GM18507 (cell line): ENCODE measurements around the gene RNLS.

Source experiments
- DNase-seq: peaks from one replicate; pipeline ENCODE4 v3.0.0; 2011; ENCODE audit warnings: low read depth; ENCODE audit not compliant: insufficient read length; ENCODE audit errors: extremely low spot score
- FAIRE-seq: peaks from 2 replicates; lab custom pipeline; 2011; peaks lifted over from hg19 to GRCh38; lab: Jason Lieb, UNC

Gene RNLS

DNA sequence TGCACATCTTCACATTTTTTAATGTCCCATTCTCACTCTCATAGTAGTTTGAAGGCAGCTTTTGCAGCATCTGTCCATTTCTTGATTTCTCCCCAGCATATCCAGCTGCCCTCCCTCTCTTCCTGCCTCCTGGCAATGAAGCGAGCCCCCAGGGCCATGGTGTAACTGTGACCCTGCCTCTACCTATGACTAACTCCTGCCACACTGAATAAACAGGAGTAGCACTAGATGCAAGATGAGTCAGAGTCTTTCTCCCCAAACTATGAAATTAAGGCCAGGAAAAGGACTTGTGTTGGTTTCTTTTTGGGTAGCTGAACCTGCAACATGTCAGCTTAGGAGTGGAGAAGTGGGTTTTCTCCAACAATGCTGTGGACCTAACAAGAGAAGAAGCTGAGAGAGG is 329.0 kb downstream of the RNLS start:
- FAIRE-seq: peak; percentile 69
- DNase-seq: no peak

DNA sequence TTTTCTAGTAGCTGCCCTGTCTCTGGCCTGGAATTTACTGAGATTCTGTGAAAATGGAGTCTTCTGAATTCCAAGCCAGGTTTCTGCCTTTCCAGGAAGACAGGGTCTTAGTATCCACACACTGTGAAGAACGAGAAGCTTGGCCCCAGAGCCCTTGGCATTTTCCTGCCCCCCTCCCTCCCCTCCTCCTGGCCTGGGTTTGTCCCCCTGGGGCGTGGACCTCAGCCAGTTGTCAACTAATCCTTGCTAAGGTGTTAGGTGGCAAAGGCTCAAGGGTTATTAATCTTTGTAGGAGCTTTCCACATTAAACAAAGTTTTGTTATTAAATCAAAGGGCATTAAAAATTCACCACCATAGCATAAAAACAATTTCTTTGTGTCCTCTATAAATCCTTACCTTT is 329.5 kb downstream of the RNLS start:
- no peak for FAIRE-seq

DNA sequence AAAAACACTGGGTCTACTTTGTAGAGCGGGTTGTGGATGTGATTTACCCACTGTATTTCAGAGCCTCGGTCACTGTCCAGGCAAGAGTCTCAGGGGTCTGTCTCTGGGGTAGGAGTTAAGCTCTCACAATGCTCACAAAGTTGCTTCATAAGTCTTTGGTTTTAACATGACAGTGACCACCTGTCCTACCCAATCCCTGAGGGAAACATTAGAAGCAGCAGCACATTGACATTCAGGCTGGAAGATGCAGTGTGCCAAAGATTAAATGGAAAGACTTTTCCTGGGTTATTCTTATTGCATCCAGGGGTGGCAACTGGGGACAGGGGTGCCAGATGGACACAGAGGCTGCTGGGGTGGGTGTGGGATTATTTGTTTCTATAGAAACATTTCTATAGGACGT is 330.0 kb downstream of the RNLS start:
- DNase-seq (no peak), FAIRE-seq (no peak)

More for the DNA sequence above, 329.5 kb downstream of the RNLS start:
- DNase-seq: no peak

DNA sequence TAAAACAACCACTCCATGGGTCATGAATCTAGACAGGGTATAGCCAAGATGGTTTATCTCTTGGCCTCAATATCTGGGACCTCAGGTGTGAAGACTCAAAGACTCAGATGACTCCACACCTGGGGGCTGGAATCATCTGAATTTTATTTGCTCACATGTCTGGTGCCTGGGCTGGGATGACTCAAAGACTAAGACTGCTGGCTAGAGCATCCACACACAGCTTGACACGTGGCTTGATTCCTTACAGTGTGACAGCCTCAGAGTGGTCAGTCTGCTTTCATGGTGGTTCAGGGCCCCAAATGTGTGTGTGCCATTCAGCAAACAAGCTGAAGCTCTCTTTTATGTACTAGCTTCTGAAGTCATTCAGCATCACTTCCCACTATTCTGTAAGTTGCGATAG is 333.7 kb downstream of the RNLS start:
- FAIRE-seq (no peak), DNase-seq (no peak)

DNA sequence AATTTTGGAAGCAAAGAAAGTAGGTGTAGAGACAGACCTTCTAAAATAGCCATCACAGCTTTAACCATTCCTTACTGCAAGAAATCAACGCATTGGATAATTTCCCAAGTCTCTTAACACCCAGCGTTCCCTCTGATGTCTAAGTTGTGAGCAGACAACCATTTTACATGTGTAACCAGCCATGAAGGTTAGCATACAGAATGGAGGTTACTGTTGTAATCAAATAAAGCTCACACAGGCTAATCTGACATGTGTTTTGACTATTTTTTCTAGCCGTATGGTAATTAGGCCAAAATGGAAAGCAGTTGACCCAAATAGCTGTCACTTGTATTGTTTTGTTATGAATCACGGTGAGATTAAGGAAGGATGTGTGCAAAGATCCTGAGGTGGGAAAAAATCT is 336.4 kb downstream of the RNLS start:
- DNase-seq (no peak), FAIRE-seq (no peak)

DNA sequence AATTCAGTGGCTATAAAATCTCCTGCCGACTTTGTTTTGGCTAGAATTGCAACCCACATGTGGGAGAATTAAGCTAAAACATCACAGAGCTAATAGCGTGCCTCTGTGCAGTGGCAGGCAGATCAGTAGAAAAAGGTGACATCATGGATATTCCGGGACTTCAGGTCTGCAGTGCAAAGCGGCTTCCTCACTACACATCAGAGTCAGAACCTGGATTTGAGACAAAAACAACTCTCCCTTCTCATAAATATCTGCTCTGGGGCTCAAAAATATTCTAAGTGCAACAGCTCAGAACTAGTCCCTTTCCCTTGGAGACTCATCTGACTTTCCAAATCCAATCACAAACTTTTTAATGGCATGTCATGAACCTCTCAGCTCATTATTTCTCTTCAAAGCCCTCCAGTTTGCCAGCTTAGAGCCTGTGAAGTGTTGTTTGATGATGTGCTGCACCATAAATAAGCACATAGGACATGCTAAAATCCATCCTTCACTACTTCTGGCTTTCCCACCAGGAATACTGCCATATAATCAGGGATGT is 337.1 kb downstream of the RNLS start:
- no peak for DNase-seq
- no peak for FAIRE-seq

DNA sequence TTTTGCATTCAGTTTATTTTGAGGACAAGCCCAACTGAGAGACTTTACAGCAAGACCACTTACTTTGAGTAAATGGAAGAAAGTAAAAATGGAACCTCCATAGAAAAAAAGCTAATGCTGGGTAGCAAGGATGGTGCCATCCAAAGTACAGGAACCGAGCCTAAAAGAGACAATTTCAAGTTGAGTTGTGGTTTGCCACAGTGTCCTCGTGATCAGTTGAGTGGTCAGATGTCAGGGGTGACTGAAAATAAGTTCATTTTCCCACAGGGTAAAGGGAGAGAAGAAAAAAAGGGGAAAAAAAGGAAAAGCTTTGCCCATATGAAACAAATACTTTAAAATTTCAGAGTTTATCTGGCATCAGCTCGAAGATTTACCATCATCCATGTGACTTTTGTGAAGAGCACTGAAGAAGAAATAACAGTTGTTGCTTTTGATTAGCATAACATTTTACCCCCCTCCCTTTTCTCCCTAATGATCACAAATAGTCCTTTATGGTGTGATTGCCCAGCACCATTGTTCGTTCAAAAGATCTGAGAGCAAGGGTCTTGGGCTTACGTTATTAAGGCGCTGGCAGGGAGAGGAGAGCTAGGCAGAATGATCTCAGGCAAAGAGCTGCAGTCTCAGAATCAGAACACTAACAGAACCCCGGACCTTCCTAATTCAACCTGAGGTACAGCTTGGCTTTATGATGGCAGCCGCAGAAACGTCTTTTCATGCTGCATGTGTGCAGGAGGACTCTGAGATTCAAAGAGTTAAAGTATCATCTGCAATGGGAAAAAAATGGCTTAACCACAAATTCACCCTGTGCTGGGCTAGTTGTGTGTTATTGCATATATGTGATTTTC is 338.1 kb downstream of the RNLS start:
- DNase-seq (no peak), FAIRE-seq (peak; percentile 50)

DNA sequence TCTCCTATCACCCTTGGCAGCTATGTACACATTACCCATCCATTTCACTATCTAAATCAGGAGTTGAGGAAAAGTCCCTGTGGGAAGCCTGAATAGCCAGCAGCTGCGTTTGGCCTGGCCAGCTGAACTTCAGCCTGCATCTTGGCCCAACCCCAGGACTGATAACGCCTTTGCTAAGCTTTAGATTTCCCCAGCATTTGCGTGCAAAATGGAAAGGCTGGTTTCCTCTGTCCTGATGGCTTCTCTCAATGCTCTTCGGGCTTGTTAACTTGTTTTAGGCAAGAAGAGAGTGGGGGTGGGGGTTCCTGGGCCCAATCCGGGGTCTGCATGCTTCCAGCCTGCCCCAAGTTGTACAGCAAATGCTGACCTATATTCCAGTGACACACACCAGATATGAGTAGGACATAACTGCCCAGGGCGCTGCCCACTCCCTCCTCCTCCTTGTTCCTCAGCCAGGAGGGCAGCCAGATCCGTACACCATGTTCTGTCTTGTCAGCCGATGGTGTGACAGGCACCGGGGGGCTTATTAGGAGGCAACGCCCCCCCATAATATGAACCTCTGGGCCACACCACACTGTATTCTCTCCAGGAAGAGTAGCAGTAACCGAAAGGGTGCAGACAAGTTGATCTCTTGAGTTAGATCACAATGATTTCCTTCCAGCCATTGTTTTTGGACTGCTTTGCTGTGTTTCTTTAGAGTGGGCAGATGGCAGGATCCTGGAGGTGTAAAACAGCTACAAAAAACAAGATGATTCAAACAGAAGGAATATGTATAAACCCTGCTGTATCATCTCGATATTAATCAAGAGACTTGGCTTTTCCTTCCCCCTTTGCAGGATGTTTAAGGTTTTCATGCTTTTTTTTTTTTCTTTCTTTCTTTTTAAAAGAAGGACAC is 339.0 kb downstream of the RNLS start:
- FAIRE-seq (no peak), DNase-seq (no peak)

DNA sequence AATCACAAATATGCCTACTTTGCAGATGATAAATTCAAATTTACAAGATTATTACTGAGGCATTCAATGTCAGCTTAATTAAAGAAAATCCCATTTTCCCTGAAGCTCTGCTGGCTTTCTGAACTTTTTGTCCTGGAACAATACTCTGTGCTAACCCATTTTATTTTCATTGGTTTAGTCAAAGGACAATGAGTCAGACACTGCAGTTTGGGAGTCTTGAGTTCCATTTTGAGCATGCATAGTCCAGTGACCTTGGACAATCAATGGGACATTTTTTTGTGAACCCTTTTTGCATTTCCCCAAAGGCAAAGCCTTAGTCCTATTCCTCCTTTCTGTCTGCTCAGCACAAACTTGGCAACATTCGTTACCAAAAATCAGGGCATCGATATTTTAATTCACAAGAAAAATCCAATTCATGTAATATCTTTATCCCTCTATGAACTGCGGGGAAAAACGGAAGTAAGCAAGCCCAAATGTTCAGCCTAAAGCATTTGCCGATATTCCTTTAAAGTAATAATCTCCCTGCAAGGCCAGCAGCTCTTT is 339.8 kb downstream of the RNLS start:
- FAIRE-seq (no peak), DNase-seq (no peak)

DNA sequence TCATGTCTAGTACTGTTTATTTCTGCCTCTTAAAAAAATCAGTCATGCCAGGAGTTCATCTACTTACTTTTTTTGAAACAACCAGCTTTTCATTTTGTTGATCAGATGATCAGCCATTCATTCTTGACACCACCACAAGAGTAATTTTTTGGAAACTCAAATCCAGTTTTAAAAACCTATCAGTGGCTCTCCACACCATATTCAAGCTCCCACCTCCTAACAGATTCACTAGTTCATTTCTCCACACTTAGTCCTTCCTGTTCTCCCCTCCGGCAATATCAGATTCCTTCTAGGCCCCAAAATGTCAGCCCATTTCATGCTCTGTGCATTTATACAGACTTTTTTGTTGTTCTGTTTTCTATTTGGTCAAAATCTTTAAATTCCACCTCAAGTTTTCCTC is 341.6 kb downstream of the RNLS start:
- no peak for FAIRE-seq
- DNase-seq: no peak

DNA sequence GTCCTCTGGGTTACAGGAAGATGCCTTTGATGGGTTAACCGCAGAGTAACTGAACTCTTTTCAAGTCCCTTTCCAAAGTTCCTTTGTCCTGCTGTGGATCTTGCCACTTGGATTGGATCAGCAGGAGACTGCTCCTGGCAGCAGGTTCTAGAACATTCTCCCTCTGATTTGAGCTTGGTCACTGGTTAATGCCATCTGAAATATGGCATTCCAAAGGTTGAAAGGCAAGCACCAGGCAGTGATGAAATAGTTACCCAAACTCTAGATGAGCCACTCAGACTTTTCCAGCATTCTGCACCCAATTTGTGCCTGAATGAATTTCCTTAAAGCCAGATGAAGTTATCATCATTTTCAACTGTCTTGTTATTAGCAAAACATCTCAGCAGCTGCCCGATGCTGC is 343.9 kb downstream of the RNLS start:
- no peak for DNase-seq
- FAIRE-seq: no peak

DNA sequence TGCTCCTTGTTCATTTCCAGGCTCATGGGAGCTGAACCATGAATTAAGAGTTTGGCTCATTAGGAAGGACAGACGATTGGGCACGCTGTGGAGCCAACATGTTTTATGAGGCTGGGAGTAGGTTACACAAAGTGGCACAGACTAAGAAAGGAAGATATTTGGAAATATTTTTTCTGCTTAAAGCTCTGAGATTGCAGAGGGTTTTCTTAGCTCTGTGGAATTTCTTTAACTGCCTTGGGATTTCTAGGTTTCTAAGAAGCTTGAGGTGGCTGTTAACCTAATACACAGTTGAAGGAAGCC is 344.6 kb downstream of the RNLS start:
- DNase-seq (no peak), FAIRE-seq (no peak)

DNA sequence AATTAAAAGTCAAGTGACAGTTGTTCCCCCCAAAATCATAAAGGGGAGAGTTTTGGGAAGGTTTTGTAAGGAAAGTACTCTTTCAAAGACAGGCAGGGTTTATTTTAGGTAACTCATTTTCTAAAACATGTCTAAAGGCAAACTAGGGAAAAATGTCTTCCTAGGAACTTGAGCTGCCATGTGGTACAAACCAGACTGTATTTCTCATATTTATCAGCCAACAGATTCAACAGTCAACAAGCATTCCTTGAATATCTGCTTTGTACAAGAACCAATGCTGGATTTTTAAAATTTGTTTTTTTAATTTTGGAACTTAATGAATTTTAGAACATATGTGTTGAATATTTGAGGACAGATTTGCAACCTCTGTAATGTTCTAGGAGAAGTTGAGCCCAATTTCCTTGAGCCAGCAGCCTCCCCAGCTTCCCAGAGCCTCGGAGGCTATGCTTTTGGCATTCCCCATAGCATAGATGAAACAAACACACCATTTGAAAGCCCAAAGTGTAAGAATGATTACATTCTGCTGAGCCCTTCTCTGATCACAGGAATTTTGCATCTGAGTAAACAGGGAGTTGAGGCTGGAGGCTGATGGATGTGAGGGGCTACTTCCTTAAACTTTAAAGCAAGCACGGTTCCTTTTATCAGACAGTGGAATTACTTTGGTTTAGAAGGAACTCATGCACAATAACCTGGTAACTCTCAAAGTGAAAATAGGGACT is 345.1 kb downstream of the RNLS start:
- no peak for FAIRE-seq
- DNase-seq: no peak

DNA sequence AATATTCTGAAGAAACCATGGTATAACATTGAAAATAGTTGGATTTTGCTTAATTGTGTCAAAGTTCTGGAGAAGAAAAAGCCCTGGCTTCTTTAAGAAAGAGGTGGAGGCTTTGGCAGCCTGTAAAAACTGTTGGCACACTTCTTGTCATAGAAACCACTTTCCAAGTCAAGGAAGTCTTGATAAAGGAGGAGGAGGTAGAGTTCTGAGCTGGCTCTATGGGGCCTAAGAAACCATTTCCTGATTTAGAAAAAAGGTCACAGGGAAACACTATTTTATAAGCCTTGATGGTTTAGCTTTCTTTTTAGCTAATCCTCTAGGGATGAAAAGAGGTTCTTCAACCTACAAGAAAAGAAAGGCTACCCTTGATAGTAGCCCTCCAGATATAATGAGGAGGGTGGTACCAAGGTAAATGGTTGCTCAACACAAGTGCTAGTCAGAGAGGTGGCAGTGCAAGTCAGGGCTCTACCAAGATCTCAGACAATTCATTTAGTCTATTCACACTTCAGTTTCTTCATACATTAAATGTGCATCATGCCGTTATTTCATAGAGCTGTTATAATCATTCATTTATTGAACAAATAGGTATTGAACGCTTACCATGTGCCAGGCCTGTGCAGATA is 346.9 kb downstream of the RNLS start:
- no peak for DNase-seq
- FAIRE-seq: no peak

DNA sequence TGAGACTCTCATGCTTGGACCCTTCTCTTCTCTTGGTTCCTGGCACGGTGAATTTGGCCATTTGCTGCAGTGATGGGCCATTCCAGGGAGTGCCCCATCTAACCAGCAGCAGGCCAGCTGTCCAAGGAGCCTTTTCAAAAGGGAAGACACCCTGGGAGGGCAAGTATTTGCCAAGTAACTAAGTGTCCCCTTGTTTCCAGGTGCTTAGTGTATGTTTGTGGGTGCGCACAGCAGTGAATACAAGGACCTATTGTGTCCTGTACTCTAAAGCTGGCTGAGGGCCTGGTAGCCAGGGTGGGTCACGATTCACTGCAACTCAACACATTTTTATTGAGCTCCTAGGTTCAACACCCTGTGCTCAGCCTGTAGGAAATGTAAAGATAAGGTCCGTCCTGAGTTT is 348.8 kb downstream of the RNLS start:
- DNase-seq (no peak), FAIRE-seq (no peak)

DNA sequence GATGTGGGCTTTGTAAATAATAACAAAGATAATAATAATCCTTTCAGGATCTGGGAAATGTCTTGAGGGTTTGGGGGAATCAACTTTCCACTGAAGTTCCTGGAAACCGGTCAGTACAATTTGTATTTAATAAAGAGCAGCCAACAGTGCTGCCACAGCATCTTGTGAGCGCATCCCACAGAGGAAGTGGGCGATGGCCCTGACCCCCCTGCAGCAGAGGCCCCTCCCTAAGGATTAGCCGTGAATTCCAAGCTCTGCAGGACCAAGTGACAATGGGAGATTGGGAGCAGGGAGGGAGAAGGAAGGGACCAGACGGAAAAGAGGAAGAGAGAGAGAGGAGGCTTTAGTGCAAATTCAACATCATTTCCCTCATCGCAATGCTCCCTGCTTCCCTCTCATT is 349.2 kb downstream of the RNLS start:
- FAIRE-seq (no peak), DNase-seq (no peak)

DNA sequence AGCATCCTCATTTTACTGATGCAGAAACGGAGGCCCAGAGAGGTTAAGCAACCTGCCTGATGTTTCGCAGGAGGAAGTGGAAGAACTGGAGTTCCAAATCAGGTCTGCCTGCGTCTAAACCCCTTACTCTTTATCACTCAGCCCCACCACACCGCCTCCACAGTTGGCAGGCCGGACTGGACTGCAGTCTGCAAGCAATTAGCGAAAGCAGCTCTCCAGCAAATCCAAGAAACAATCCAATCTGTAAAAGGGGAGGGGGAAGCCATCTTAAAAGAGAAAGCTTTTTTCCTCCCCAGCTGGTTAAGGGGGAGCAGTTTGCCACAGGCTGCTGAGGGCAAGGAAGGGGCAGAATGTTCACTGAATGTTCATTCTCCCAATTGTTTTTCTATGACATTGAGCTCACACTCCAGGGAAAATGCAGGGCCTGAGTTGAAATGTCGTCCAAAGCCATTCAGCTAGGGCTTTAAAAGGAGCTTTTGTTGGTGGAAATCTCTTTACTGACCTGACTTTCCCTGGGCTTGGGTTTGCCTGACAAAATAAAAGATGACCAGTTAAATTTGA is 350.1 kb downstream of the RNLS start:
- no peak for FAIRE-seq
- no peak for DNase-seq

DNA sequence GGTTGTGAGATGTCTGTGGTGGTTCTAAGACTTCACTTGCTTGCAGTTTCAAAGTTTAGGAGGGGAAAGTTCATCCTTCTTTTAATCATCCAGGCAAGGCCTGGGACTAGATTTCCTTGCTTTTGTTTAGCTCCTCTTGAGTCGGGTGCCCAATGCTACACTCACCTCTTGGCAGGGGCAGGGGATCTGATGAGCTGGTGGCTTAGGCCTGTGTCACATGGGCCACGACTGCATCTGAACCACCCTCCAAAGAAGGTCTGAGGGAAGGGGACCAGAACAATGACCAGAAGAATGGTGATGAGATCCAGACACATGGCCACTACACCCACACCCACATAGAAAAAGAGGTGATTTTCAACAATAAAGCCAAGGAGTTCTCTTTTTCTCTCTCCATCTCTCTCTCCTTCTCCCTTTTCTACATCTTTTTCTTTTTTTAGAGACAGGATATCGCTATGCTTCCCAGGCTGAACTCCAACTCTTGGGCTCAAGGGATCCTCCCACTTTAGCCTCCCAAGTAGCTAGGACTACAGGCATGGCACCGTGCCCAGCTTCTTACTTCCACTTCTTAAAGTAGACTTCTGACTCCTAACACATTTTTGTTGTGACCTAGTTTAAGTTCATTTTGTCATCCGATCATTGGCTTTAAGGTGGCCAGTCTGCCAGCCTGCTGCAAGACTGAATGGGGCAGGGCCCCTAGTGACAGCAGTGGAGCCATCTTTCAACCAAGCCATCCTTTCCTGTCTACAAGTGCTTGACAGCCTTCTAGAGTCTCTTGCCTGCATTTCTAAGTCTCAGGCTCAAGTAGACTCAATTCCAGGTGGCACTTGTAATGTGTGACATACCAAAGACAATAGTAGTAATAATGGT is 350.9 kb downstream of the RNLS start:
- DNase-seq: no peak
- no peak for FAIRE-seq
